Osteoblast (primary cell): ENCODE measurements around the gene NUDT3. TPM values are rescaled to one million over a fixed set of nuclear protein-coding genes. Genes with fewer than 3 reads are reported as not detected.
A peak's percentile ranks its signal among the peaks of the same experiment; 100 is the strongest.

Experiments
- DNase-seq: peaks from one replicate; pipeline ENCODE4 v3.0.0; 2011; ENCODE audit warnings: low spot score, mixed read lengths; ENCODE audit not compliant: insufficient read length; ENCODE audit errors: missing footprints
- H2AFZ ChIP-seq: 2 replicates; pipeline ENCODE4 v1.6.0; 2011; ENCODE audit warnings: mild to moderate bottlenecking, low read length
- H3K27ac ChIP-seq: 2 replicates; pipeline ENCODE4 v1.5.1; 2011; ENCODE audit warnings: mild to moderate bottlenecking, low read depth, low read length, moderate library complexity
- H3K27me3 ChIP-seq: 2 replicates; pipeline ENCODE4 v1.6.0; 2012; ENCODE audit warnings: mild to moderate bottlenecking, control low read depth, inconsistent platforms, low read length, moderate library complexity; ENCODE audit not compliant: insufficient read depth
- H3K36me3 ChIP-seq: 2 replicates; pipeline ENCODE4 v1.5.1; 2011; ENCODE audit warnings: mild to moderate bottlenecking, low read length, control low read depth, moderate library complexity; ENCODE audit not compliant: insufficient read depth
- H3K4me1 ChIP-seq: 2 replicates; pipeline ENCODE4 v1.5.1; 2011; ENCODE audit warnings: mild to moderate bottlenecking, low read length, control low read depth, moderate library complexity; ENCODE audit not compliant: insufficient read depth
- H3K4me2 ChIP-seq: 2 replicates; pipeline ENCODE4 v1.6.0; 2011; ENCODE audit warnings: mild to moderate bottlenecking, low read length; ENCODE audit not compliant: insufficient read depth
- H3K4me3 ChIP-seq: fragments of 200-600 bp; sonication (generic); 3 replicates; pipeline ENCODE4 v1.5.1; 2012; ENCODE audit warnings: mild to moderate bottlenecking, low read length, inconsistent platforms; ENCODE audit not compliant: insufficient read depth
- H3K79me2 ChIP-seq: 2 replicates; pipeline ENCODE4 v1.6.0; 2012; ENCODE audit warnings: mild to moderate bottlenecking, low read length, control low read depth, inconsistent platforms; ENCODE audit not compliant: insufficient read depth
- H3K9me3 ChIP-seq: 2 replicates; pipeline ENCODE4 v1.5.1; 2011; ENCODE audit warnings: low read depth, low read length, control low read depth
- H4K20me1 ChIP-seq: 2 replicates; pipeline ENCODE4 v1.6.0; 2012; ENCODE audit warnings: mild to moderate bottlenecking, low read length, control low read depth; ENCODE audit not compliant: insufficient read depth
- CTCF ChIP-seq: IDR thresholded peaks from 2 replicates; pipeline ENCODE4 v1.5.1; 2011; ENCODE audit warnings: mild to moderate bottlenecking, low read depth, low read length, moderate library complexity; ENCODE audit errors: extremely low read depth
- total RNA-seq: library from RNA; depleted of rRNA; stranded (reverse); fragments of >200 nt; gene quantifications from 2 replicates; pipeline ENCODE4 v1.2.3, GENCODE V29; 2012

The NUDT3 gene
- total RNA-seq, 1 donor = 37.6 TPM

GRCh38 chr6:34276881-34277762 lies 115.3 kb downstream of the NUDT3 start:
- H3K4me1 ChIP-seq = no peaks in the 10 kb centered on the region
- no peaks in the 10 kb centered on the region for H3K27me3 ChIP-seq
- no peak overlapping the region for H2AFZ ChIP-seq
- no peak for TF ChIP-seq CTCF
- no peak overlapping the region for H3K4me2 ChIP-seq
- H3K4me3 ChIP-seq = no peak overlapping the region
- H4K20me1 ChIP-seq = no peaks in the 10 kb centered on the region
- no peaks in the 10 kb centered on the region for H3K79me2 ChIP-seq
- no peaks in the 10 kb centered on the region for H3K36me3 ChIP-seq
- H3K9me3 ChIP-seq = no peaks in the 10 kb centered on the region
- DNase-seq = no peak
- no peak overlapping the region for H3K27ac ChIP-seq

DNA sequence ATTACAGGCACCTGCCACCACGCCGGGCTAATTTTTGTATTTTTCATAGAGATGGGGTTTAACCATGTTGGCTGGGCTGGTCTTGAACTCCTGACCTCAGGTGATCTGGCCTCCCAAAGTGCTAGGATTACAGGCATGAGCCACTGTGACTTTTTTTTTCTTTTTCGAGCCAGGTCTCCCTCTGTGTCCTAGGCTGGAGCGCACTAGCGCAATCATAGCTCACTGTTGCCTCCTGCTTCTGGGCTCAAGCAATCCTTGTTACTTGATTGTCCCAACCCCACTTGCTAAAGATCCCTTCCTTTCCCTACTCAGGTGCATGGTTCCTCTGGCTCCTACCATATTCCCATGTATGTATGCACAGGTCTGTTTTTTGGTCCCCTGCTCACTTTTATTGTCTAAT lies 116.3 kb downstream of the NUDT3 start:
- TF ChIP-seq CTCF = no peak
- no peaks in the 10 kb centered on the region for H3K4me1 ChIP-seq

DNA sequence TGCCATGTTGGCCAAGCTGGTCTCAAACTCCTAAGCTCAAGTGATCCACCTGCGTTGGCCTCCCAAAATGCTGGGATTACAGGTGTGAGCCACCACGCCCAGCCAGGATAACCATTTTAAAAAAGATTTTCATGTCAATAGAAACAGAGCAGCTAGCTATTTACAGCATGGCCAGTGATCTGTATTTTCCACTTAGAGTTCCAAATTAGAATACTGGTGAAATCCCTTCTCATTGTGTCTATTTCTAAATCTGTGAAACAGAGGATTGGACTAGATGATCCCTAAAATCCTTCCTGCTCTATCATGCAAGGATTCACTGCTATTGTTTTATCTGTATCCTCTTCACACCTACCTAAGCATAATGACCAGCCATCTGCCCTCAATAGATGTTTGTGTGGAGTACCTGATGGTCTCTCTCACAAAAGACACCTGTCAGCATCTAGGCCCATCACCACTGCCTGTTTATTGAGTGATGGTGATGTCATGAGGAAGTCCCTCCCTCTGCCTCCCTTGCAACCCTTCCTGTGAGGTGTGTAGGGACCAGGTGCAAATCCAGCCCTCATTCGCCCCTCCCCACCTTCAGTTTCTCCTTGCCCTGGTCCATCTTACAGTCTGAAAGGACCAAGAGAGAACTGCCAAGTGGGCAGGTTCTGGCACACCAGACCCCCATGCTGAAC lies 117.2 kb downstream of the NUDT3 start:
- H4K20me1 ChIP-seq = no peaks in the 10 kb centered on the region
- no peak overlapping the region for H3K4me2 ChIP-seq
- no peaks in the 10 kb centered on the region for H3K4me1 ChIP-seq
- no peak overlapping the region for H3K27ac ChIP-seq
- no peak for DNase-seq
- TF ChIP-seq CTCF = no peak
- H3K9me3 ChIP-seq = no peaks in the 10 kb centered on the region
- H2AFZ ChIP-seq = no peak overlapping the region
- H3K79me2 ChIP-seq = no peaks in the 10 kb centered on the region
- no peaks in the 10 kb centered on the region for H3K36me3 ChIP-seq
- no peak overlapping the region for H3K4me3 ChIP-seq
- no peaks in the 10 kb centered on the region for H3K27me3 ChIP-seq

More for the DNA sequence above, 116.3 kb downstream of the NUDT3 start:
- Histone ChIP-seq H3K36me3 (no peaks in the 10 kb centered on the region), H3K4me2 (no peak overlapping the region), H3K79me2 (no peaks in the 10 kb centered on the region), H3K27me3 (no peaks in the 10 kb centered on the region), H3K9me3 (no peaks in the 10 kb centered on the region), H2AFZ (no peak overlapping the region), H3K27ac (no peak overlapping the region), H4K20me1 (no peaks in the 10 kb centered on the region), H3K4me3 (no peak overlapping the region)
- DNase-seq = no peak

- Histone ChIP-seq H3K4me3 (no peak overlapping the region), H4K20me1 (no peaks in the 10 kb centered on the region), H2AFZ (no peak overlapping the region), H3K27ac (no peak overlapping the region), H3K4me2 (no peak overlapping the region), H3K79me2 (no peaks in the 10 kb centered on the region), H3K9me3 (no peaks in the 10 kb centered on the region), H3K4me1 (no peaks in the 10 kb centered on the region), H3K36me3 (no peaks in the 10 kb centered on the region), H3K27me3 (no peaks in the 10 kb centered on the region)
- TF ChIP-seq CTCF = no peak
- DNase-seq = peak; percentile 29
Measured at GRCh38 chr6:34274129-34274528, 118.3 kb downstream of the NUDT3 start.
